K562 treated with DMSO at 1 percent for 24 hours (cell line): ENCODE results near the gene PTBP2. TPM values are rescaled to one million over a fixed set of nuclear protein-coding genes. Genes with fewer than 3 reads are reported as not detected.

Experiments
- total RNA-seq: library from RNA; unstranded; fragments of 300-600 nt; gene quantifications from 2 replicates; pipeline ENCODE4 v1.2.3, GENCODE V29; 2022; ENCODE audit warnings: low read depth; ENCODE audit not compliant: insufficient read depth

The PTBP2 gene, protein sequence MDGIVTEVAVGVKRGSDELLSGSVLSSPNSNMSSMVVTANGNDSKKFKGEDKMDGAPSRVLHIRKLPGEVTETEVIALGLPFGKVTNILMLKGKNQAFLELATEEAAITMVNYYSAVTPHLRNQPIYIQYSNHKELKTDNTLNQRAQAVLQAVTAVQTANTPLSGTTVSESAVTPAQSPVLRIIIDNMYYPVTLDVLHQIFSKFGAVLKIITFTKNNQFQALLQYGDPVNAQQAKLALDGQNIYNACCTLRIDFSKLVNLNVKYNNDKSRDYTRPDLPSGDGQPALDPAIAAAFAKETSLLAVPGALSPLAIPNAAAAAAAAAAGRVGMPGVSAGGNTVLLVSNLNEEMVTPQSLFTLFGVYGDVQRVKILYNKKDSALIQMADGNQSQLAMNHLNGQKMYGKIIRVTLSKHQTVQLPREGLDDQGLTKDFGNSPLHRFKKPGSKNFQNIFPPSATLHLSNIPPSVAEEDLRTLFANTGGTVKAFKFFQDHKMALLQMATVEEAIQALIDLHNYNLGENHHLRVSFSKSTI
- total RNA-seq, result 3.2 TPM in 2 replicates

DNA sequence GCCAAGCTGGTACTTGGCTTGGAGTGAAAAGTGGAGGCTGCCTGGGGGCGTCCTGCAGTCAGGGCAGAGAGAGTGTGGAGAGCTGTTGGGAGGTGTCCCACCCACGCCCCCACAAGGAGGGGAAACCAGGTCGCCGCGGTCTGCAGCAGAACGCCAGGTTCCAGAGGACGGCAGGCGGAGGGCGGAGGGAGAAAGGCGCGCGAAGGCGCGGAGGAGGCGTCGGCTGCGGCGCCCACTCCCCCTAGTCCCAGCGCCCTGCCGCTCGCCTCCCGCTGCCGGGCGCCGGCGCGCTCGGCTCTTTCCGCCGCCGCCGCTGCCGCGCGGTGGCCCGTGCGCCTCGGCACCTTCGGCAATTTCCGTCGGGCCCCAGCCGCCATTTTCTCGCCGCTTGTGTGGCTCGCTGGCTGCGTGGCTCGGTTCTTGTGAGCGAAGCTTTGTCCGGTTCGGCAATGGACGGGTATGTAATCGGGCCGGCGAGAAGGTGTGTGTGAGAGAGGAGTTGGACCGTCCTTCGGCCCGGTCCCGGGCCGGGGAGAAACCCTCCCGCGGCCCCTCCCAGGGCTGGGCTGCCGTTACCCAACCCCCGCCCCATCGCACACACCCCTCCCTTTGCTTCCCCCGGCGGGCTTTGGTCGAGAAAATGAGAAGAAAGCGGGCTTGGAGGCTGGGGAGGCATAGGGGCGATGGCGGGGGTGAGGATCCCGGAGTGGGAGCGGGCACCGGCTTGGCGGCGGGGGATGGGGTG, at the start of gene PTBP2:
Gene PTBP2, plus strand, starts transcription at position 369 of the 745 bp plus-strand sequence. Its CDS starts 81 bp downstream, at position 450.

